Inferior parietal cortex (tissue), 1 donor: ENCODE data around the gene CITED2.
"Not testable (repeated sequence)": the region's sequence is repeated elsewhere in the genome, so short reads cannot be mapped to it uniquely, and the experiment has no call there.

Experiments used
- DNase-seq: peaks from one replicate; pipeline ENCODE4 v3.0.0-alpha.2; 2016; ENCODE audit errors: extremely low spot score

CITED2 gene, protein sequence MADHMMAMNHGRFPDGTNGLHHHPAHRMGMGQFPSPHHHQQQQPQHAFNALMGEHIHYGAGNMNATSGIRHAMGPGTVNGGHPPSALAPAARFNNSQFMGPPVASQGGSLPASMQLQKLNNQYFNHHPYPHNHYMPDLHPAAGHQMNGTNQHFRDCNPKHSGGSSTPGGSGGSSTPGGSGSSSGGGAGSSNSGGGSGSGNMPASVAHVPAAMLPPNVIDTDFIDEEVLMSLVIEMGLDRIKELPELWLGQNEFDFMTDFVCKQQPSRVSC

DNA sequence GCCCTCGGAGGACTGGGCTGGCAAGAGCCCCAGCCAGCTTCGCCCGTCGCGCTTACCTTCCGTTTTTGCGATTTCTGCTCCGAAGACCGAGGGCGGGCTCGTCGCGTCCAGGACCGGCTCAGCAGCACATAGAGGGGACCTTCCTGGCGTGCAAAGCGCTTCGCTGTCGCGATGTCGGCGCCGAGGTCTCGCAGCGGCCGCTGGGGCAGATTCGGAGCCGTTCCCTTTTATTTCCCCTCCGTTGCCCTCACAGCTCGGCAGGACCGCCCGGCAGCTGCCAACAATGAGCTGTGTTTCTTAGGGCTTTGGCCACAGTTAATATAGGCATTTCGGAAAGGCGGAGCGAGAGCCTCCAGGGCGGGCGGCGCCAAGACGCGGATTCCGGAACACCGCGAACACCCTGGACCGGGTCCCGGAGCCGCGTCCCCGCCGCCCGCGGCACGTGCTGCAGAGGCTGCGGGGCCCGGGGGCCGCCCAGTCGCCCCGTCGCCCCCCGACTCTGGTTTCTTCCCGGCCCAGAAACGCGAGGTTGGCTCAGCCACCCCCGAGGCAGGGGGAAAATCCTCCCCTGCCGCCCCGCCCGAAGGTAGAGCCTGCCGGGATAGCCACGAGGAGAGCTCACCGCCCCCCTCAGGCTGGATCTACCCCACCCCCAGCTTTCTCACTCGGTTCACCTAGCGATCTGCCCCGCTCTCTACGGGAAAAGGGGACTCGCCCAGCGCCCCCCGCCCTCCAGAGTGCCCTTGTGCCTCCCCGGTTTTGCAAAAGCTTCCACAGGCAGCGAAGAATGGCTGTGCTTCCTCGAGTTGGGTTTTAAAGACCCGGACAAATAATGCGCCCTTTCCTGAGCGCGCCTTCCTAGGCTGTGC lies at the start of gene CITED2:
TSS of gene CITED2 (minus strand) at position 292 of the 869 bp plus-strand sequence. CDS start 704 bp downstream, outside the sequence.
- DNase-seq = peak; percentile 93

DNA sequence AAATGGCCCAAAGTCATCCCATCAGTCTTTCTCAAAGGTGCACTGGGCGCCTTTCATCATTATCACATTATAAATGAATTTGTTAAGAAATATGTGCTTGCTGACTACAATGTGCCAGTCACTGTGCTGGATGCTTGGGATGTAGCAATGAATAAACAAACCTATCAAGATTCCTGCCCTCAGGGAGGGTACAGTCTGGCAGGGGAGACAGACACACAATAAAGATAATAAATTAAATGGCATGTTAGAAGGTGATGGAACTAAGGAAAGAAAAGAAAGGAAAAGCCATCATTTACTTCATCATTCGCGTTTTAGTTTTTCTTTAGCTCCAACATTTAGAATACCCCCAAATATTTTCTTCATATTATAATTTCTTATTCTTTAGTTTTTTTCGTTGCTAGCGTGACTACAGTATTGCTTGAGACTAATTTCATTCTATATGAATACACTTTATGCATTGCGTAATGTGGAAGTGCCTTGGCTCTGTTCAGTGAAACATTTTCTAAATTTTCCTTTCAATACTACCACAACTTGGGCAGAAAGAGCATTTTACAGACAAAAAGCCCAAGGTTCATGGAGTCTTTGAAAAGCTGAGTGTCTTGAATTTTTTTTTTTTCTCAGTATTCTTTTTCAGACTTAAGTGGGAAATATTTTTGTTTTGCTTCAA lies 48.7 kb upstream of the CITED2 start:
- no peak for DNase-seq

DNA sequence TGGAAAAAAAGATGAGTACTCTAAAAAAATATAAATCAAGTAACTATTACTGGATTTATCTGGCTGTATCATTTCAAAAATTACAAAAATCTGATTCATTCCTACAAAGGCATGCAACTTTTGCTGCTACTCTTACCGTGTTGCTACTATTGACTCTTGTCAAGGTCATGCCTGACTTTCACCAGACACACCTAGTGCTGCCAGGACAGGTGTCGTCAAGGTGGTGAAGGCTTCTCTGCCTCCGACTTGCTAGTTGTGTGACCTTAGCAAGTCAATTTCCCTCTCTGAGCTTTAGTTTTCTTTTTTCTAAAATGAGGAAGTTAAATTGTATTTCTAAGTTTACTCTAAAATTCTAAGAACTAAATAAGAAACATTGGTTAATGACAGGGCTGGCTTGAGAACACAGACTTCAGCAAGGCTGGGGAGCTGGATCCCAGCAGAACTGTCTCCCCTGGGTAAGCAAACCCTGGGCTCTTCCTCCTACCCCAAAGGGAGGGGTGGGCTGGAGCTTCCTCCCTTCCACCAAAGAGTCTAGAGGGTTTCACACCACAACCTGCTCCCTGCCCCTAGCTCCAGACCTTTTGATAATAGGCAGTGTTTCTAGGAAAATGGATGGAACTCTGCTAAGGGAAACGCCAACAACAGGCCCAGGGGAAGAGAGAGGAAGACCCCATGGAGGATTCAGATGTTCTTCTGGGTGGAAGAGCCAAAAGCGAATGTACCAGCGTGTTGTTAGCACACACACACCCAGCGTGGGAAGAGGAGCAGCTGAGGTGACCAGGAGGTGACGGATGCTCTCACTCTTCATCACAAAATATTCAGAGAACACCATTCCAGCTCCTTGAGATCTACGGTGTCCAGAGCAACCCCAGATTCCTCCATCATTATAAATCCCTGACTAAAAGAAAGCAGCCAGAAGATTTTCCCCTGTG lies 47.9 kb upstream of the CITED2 start:
- no peak for DNase-seq

DNA sequence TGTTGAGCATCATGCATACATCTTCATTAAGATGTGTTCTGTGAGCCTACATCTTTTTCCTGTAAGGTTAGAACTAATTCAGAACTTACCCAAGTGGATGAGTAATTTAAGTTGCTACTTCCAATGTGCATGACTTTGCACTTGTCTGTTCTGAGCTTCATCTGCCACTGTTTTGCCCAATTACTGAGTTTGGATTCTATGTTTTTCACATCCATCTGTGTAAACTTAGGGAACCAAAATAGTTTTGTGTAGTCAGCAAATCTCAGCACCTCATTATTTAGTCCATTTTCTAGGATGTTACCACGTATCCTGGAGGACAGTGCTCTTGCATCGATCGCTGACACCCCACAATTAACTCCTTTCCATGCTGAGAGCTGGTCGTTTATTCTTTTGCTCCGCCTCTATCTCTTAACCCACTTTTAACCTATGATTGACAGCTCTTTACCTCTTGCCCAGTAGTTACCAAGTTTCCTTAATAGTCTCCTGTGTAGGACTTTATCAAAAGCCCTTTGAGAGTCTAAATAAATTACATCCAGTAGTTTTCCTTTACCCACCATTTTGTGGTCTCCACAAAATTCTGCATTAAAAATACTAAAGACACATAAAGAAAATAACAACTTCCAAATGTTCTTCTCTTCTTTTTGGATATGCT lies 44.2 kb upstream of the CITED2 start:
- DNase-seq = no peak

DNA sequence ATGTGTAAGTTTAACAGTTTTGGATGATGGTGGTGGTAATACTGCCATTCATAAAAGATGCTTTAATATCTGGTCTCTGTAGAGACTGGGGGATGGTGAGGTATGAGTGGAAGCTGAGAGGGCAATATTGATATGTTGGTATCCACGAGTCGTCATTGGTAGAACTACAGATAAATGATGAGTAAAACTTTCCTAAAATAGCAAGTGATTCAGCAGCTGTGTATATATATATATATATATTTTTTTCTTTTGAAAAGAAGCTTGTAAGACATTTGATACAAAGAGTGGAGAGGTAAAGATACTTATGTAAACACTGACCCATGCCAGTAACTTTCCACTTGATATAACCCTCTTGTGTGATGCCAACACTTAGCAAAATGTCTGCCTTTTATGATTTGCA lies 41.7 kb upstream of the CITED2 start:
- DNase-seq = no peak

DNA sequence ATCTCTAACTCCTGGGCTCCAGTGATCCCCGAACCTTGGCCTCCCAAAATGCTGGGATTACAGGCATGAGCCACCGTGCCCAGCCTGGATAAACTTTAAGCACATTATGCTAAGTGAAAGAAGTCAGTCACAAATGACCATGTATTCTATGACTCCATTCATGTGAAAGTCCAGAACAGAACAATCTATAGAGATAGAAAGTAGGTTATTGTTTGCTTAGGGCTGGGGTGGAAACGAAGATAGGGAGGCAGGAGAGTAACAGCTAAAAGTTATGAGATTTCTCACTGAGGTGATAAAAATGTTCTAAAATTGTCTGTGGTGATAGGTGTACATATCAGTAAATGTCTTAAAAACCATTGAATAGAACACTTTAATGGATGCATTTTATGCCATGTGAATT lies 40.9 kb upstream of the CITED2 start:
- no peak for DNase-seq

DNA sequence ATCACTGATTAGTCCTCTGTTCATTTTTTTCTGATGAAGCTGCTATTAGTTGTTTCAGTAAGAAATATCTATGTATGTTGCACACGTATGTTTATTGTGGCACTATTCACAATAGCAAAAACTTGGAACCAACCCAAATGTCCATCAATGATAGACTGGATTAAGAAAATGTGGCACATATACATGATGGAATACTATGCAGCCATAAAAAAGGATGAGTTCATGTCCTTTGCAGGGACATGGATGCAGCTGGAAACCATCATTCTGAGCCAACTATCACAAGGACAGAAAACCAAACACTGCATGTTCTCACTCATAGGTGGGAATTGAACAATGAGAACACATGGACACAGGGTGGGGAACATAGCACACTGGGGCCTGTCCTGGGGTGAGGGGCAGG lies 37.7 kb upstream of the CITED2 start:
- not testable (repeated sequence) for DNase-seq

DNA sequence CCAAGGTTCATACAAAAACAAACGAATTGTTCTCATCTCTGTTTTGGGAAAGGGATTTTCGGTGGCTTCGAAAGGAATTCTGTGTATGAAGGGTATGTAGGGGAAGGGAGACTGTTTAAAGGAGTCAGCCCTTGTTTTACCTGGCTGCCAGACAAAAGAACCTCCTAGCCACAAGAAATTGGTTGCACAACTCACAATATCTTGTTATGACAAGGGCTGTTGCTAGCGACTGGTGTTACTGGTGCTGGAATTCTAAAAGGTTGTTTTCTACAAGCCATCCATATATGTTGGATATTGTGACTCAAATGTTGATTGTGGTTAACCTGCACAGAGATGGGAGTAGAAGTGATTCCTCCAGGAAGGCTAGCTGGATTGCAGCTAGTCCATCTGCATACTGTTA lies 34.6 kb upstream of the CITED2 start:
- DNase-seq = no peak

DNA sequence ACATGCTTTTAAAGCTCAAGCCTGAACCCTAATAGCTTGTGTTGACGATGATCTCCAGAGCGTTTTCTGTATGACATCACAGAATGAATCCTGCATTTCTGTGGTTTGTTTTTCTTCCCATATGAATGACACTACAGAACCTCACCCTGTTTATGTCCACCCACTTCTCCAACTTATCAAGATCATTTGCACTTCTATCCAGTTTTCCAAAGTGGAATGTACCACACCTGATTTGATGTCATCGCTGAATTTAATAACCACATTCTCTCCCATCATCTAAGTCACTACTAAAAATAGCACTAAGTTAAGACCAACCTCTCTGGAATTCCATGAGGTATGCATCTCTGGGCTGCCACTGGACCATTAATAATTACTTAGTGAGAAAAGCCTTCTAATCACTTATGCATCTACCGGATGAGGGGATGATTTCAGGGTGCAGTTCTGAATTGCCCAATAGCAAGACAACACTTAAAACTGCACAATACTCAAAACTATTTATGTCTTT lies 33.3 kb upstream of the CITED2 start:
- DNase-seq = no peak

DNA sequence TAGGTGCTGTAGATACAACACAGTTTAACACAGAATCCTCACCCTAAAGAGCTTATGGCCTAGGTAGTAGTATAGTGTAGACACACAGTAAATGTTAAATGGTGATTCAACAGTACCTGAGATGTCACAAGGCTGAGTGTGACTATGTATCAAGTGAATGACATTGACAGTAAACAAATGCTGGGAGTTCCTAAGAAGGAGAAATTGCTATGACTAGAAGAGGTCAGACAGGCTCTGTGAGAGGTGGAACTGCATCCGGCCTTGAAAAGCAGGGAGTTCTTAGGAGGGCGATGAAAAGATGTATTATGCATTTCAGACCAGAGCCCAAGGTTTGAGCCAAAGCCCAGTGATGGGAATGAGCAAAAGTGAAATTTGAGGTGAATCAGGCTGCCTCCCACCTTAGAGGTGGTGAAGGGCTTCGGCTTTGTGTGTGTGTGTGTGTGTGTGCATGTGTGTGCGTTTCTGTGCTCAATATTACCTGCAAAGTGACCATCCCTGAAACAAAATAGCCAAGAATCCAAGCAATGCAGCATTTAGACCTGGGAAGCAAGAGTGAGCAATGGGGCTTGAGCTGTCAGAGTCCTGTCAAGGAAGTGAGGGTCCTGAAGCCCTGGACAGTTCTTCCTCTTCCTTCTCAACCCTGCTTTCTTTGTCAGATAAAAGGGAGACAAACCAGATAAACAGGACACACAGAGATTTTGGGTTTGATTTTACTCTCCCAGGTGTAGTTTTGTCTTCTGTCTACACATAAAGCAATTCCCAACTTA lies 32.3 kb upstream of the CITED2 start:
- DNase-seq = no peak

DNA sequence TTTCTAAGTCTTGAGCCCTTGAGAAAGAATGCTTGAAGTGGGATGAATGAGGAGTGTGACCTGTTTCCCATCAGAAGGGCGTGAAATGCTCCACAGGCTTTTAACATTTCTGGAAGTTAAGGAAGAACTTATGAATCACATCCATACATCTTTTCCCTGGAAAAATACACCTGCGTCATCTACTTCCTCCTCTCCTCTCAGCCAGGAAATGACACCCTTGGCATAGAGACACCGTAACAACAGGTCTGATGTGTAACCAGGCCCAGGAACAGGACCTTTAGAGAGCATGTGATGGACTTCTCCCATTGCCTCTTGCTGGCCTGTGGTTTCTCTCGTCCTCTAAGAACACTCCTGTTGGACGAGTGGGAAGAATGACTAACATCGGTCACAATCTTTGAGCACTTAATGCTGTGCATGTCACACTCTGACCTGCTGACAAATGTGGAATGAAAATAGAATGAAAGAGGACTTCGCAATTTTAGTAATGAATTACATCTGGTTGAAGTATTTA lies 28.5 kb upstream of the CITED2 start:
- no peak for DNase-seq

DNA sequence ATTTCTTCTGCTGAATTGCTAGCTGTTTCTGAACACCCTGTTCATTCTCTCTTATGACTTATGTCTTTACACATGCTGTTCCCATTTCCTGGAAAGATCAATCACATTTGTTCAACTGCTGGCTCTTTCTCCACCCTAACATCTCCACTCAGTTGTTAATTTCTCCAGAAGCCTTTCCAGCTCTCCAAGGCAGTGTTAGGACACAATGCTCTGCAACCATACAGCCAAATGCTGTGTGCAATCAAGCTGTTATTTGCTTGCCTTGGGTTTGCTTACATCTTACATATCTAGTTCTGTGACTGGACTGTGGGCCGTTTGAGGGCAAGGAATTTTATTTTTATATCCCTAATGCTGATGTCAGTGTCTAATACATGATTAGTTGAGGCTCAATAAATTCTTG lies 24.2 kb upstream of the CITED2 start:
- DNase-seq = no peak

DNA sequence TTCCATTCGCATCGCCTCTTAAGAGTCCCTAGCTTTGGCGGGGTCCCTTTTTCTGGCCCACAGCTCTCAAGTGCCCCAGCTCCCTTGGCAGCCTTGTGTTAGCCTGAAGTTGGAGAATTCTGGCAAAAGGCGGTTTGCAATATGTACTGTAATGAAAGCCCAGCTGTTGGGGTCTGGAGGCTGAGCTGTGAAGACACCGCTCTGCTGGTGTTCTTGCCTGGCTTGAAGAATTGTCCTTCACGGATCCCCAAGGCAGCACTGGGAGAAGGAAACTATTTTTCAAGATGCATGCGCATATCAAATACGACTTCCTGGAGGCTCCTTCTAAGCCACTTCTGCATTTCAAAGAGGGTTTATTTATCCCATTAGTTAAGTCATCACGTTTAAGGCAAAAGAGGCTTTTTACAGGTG lies 21.4 kb upstream of the CITED2 start:
- DNase-seq = no peak

DNA sequence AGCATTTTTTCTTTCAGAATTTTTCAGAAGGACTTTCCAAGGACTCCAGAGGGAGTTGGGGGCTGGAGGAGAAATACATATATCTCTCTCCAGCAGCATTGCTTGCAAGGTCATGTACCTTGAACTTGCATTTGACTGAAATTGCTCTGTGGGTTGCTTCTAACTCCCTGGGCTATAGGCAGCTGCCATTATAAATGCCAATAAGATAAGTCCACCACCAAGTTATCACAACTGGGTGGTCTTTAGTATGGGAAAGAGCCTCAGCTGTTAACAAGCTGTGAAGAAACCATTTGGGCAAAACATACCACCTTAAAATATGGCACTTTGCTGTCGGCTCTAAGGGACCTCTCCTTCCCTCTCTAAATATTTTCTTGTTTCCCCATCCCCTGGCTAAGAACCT lies 20.9 kb upstream of the CITED2 start:
- no peak for DNase-seq

DNA sequence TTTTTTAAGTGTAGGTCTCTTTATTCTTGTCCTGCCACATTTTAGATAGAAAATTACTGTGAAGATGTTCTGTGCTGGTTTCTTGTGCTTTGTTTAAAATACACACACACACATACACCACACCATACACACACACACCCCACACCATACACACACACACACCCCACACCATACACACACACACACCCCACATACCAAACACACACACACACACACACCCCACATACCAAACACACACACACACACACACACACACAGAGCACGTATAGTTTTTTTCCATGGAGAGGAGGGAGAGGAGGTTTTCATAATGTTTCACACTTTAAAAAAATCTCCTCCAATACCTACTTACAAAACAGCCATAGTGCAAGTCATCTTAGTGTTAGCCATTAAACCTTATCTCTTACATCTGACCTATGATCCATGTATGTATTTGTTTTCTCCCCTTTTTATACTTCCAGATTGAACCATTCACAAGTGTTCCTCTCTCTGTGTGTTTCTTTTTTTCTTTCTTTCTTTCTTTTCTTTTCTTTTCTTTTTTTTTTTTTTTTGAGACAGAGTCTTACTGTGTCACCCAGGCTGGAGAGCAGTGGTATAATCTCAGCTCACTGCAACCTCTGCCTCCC lies 19.7 kb upstream of the CITED2 start:
- DNase-seq = no peak

DNA sequence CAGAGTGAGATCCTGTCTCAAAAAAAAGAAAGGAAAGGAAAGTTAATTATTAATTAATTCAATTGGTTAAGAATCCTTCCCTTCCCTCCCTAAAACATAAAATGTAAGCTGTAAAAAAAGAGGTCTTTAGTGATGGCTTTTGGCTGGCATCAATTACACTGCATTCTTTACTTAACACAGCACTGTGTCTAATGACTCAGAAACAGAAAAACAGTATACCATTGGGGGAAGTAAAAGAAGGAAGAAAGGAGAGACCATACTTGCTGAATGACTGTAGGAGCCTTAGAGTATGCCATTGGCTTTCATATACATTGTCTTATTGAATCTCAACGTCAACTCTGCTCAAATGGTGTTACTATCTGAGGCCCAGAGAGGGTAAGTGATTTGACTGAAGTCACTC lies 18.3 kb upstream of the CITED2 start:
- DNase-seq = no peak

DNA sequence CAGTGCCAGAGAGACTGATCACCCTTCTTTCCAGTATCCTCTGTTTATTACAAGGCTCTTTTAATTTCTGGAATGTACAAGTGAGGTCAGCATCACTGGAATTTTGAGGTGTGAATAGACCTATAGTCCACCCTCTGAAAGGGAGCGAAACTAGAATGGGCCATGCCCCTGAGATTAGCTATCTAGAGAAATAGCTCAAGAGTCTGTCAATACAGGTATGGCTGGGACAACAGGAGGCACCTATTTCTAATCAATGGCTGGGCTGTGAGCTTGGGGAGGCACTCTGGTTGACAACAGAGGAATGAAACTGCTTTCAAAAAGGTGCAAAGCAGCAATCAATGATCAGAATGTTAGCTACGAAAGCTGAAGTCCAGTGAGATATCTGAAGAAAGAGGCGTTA lies 17.3 kb upstream of the CITED2 start:
- no peak for DNase-seq

DNA sequence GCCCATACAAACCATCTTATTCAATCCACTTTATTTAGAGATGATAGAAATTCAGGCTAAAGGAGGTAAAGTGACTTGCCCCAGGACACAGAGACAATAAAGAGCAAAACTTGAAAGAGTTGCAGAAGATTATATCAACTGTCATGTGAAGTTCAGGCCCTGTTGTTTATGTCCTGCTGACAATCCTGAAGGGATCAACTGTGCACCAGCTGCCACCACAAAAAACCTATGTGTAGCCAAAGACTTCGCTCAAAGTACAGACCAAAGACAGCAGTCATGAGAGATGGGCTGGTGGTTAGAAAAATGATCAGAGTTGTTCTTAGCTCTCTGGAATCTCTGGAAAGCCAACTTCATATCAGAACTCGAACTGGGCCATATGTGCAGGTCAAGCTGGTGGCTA lies 16.0 kb upstream of the CITED2 start:
- no peak for DNase-seq

DNA sequence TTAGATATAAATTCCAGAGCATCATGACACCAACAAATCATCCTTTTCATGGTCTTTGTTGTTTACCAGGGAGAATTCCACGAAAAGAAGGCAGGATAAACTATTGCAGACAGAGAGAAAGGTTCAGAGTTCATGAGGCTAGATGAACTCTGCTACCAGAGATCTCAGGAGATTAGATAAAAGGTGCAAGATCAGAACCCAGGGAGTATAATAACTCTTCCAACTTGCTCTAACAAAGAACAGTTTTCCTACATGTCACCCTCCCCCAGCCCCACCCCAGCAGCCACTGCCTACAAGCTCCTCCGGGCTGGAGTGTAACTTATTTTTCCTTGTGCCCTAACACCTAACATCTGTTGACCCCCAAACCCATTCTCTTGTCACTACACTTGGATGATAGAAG lies 13.9 kb upstream of the CITED2 start:
- DNase-seq = no peak
